ENCODE data around the gene LUZP1. TPM values are rescaled to one million over a fixed set of nuclear protein-coding genes. Genes with fewer than 3 reads are reported as not detected.

LUZP1 gene
- total RNA-seq (ENCODE audit: low replicate concordance): 8.1 and 26.9 TPM in 2 replicates

GRCh38 chr1:23168445-23169194 lies at the start of gene LUZP1:
Gene LUZP1, minus strand, starts transcription at chr1:23168856.

DNA sequence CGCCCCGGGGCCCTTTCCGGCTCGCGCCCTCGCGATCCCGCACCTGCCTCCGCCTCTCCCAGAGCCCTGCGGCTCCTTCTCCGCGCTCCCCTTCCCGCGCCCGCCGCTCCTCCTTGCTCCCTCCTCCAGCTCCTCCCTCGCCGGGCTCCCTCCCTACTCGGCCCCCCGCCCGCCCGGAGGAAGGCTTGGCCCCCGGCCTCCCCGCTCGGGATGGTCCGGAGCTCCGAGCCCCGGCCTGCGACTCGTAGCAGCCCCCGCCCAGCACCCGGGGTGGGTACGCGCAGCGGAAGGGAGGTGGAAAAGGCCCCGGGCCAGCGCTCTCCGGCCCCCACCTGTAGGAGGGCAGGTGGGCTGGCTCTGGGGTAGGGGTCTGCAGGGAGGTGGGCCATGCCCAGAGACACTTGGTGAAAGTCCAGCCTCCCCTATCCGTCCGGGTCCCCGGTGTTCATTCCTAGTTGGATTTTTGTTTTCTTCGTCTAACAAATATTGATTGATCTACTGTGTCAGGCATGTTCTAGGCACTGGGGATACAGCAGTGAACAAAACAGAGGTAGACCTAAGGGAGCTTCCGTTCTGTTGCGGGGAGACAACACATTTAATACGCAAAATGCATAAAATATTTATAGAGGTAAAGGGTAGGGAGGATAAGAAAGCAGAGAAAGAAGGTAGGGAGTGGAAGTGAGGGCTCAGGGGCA lies 48.9 kb upstream of the LUZP1 start, which contains the start of gene HTR1D:
Gene HTR1D (minus strand): TSS at position 82 of the 695 bp plus-strand sequence. CDS start 23,283 bp downstream, outside the sequence.

Other genes starting within 250 kb of the LUZP1 start
- gene LACTBL1, start 196.0 kb downstream of the LUZP1 start, total RNA-seq (ENCODE audit: low replicate concordance): not detected in 2 replicates
- 0.35 TPM in 1 of 2 replicates, not detected in the other for gene TEX46, start 153.0 kb downstream of the LUZP1 start, total RNA-seq (ENCODE audit: low replicate concordance)
- 59.1 and 132 TPM in 2 replicates for gene KDM1A, start 149.4 kb downstream of the LUZP1 start, total RNA-seq (ENCODE audit: low replicate concordance)
- gene HTR1D, start 48.6 kb upstream of the LUZP1 start, total RNA-seq (ENCODE audit: low replicate concordance): 0.08 TPM in 1 of 2 replicates, not detected in the other
- gene HNRNPR, start 175.4 kb upstream of the LUZP1 start, total RNA-seq (ENCODE audit: low replicate concordance): 94.8 and 106 TPM in 2 replicates
- 14.4 and 29.7 TPM in 2 replicates for gene ZNF436, start 201.0 kb upstream of the LUZP1 start, total RNA-seq (ENCODE audit: low replicate concordance)